ENCODE measurements around the gene TMEM30B.
"Not testable (repeated sequence)": the region's sequence is repeated elsewhere in the genome, so short reads cannot be mapped to it uniquely, and the experiment has no call there.

The TMEM30B gene

GRCh38 chr14:61281186-61281947, at the start of gene TMEM30B:
TMEM30B (minus strand) TSS chr14:61281338; CDS start chr14:61281147, 191 bp downstream.
- no peak for DNase-seq

GRCh38 chr14:61330511-61330910, 49.4 kb upstream of the TMEM30B start:
- DNase-seq: no peak

- DNase-seq: no peak
These were observed 48.4 kb upstream of the TMEM30B start for GRCh38 chr14:61329478-61330051.

- no peak for DNase-seq
These were observed 47.6 kb upstream of the TMEM30B start for GRCh38 chr14:61328626-61329262.

GRCh38 chr14:61326847-61327246, 45.7 kb upstream of the TMEM30B start:
- DNase-seq: no peak

GRCh38 chr14:61326146-61326545, 45.0 kb upstream of the TMEM30B start:
- DNase-seq: no peak

- no peak for DNase-seq
These were observed 44.0 kb upstream of the TMEM30B start for GRCh38 chr14:61325166-61325565.

GRCh38 chr14:61323970-61324369, 42.8 kb upstream of the TMEM30B start:
- DNase-seq: no peak

GRCh38 chr14:61322799-61323290, 41.7 kb upstream of the TMEM30B start:
- no peak for DNase-seq

GRCh38 chr14:61322011-61322798, 41.1 kb upstream of the TMEM30B start:
- DNase-seq: no peak

- DNase-seq: no peak
These were observed 40.4 kb upstream of the TMEM30B start, which contains the start of gene PRKCH for GRCh38 chr14:61321385-61322010. PRKCH (plus strand) TSS chr14:61321579; CDS start chr14:61322102, 523 bp downstream.

GRCh38 chr14:61320806-61321384, 39.8 kb upstream of the TMEM30B start:
- DNase-seq: no peak

- not testable (repeated sequence) for DNase-seq
These were observed 39.0 kb upstream of the TMEM30B start for GRCh38 chr14:61320170-61320569.

- DNase-seq: no peak
These were observed 38.6 kb upstream of the TMEM30B start for GRCh38 chr14:61319706-61320105.

- DNase-seq: no peak
These were observed 37.9 kb upstream of the TMEM30B start for GRCh38 chr14:61319086-61319485.

- no peak for DNase-seq
These were observed 34.2 kb upstream of the TMEM30B start for GRCh38 chr14:61315313-61315712.

GRCh38 chr14:61308701-61309100, 27.6 kb upstream of the TMEM30B start:
- DNase-seq: not testable (repeated sequence)

- DNase-seq: no peak
These were observed 27.1 kb upstream of the TMEM30B start for GRCh38 chr14:61308198-61308597.

GRCh38 chr14:61304688-61305087, 23.6 kb upstream of the TMEM30B start:
- no peak for DNase-seq

GRCh38 chr14:61300754-61301153, 19.6 kb upstream of the TMEM30B start:
- no peak for DNase-seq

GRCh38 chr14:61300209-61300608, 19.1 kb upstream of the TMEM30B start:
- DNase-seq: no peak

GRCh38 chr14:61298824-61299223, 17.7 kb upstream of the TMEM30B start:
- DNase-seq: no peak

All from NCI-H2227 treated with DMSO at 0.1 percent for 48 hours (cell line).